HepG2 (cell line): ENCODE data around the gene PLEKHG7. TPM values are rescaled to one million over a fixed set of nuclear protein-coding genes. Genes with fewer than 3 reads are reported as not detected.

ENCODE experiments used
- ATAC-seq: fragments of 200-7000 bp; cut with Tn5 transposase; 3 replicates; pipeline ENCODE4 v1.9.1; 2020; ENCODE audit warnings: mild to moderate bottlenecking, moderate library complexity
- BruUV-seq: library from RNA; stranded (reverse); fragments of 400-500 nt; replicated peaks from 2 replicates; lab custom pipeline; 2021; lab: Mats Ljungman, UMichigan
- CTCF ChIA-PET: fragments of 300-600 bp; formaldehyde crosslinking; extraction: SDS; loops from one replicate; lab custom pipeline; 2021; ENCODE audit warnings: low total read pairs, inconsistent platforms, low intra/inter-chr PET ratio; lab: Yijun Ruan, JAX
- POLR2A ChIA-PET: fragments of 350-600 bp; sonication (Branson Sonifier 250); formaldehyde crosslinking; loops from one replicate; lab custom pipeline; 2020; ENCODE audit warnings: antibody characterized with exemption, inconsistent platforms; lab: Yijun Ruan, JAX
- DNase-seq: peaks from one replicate; pipeline ENCODE4 v3.0.0-alpha.2; 2015; ENCODE audit warnings: low spot score
- FAIRE-seq: peaks from 3 replicates; lab custom pipeline; 2011; peaks lifted over from hg19 to GRCh38; lab: Jason Lieb, UNC
- H2AFZ ChIP-seq: one replicate; pipeline ENCODE4 v1.6.1; 2011; ENCODE audit warnings: low read length, inconsistent platforms
- H3K27ac ChIP-seq: fragments of 300-600 bp; 3 replicates; pipeline ENCODE4 v1.8.0; 2011; ENCODE audit warnings: mixed run types, mild to moderate bottlenecking, mixed read lengths, low read length, inconsistent platforms; ENCODE audit not compliant: insufficient read depth; ENCODE audit errors: extremely low read length
- H3K27me3 ChIP-seq, 2 experiments: fragments of 200-600 bp in 1 of 2; 2 replicates in 1 of 2; 3 replicates in 1 of 2; pipeline versions ENCODE4 v1.6.0 to v1.8.0; 2011; ENCODE audit warnings: low read length in 2 of 2, mild to moderate bottlenecking in 2 of 2, moderate library complexity in 2 of 2, inconsistent platforms in 1 of 2; ENCODE audit not compliant: insufficient read depth in 2 of 2, control insufficient read depth in 1 of 2
- H3K36me3 ChIP-seq, 2 experiments: fragments of 200-600 bp in 1 of 2; replicated peaks in 1 of 2; 2 replicates in 1 of 2; 3 replicates in 1 of 2; pipeline versions ENCODE4 v1.5.1 to v1.8.0; 2011; ENCODE audit warnings: low read length in 2 of 2, inconsistent platforms in 1 of 2; ENCODE audit not compliant: insufficient read depth in 2 of 2, control insufficient read depth in 1 of 2
- H3K4me1 ChIP-seq: 2 replicates; pipeline ENCODE4 v1.5.1; 2012; ENCODE audit warnings: low read length, inconsistent platforms; ENCODE audit not compliant: insufficient read depth
- H3K4me2 ChIP-seq: 2 replicates; pipeline ENCODE4 v1.6.0; 2011; ENCODE audit warnings: low read depth, low read length, inconsistent platforms
- H3K4me3 ChIP-seq, 3 experiments: fragments of 200-600 bp in 1 of 3; sonication (generic), shearing (Covaris generic) in 1 of 3; replicated peaks in 1 of 3; 2 replicates each; pipeline ENCODE4 v1.5.1; 2011 to 2016; ENCODE audit warnings: low read length in 3 of 3, inconsistent platforms in 2 of 3, low read depth in 2 of 3, mild to moderate bottlenecking in 2 of 3, control low read depth in 1 of 3, mixed read lengths in 1 of 3; ENCODE audit not compliant: insufficient read depth in 1 of 3
- H3K79me2 ChIP-seq: one replicate; pipeline ENCODE4 v1.6.1; 2011; ENCODE audit warnings: low read length, inconsistent platforms; ENCODE audit not compliant: insufficient read depth
- H3K9ac ChIP-seq: 2 replicates; pipeline ENCODE4 v1.6.0; 2011; ENCODE audit warnings: mild to moderate bottlenecking, low read depth, low read length, inconsistent platforms; ENCODE audit not compliant: insufficient read depth
- H3K9me3 ChIP-seq: 2 replicates; pipeline ENCODE4 v1.5.1; 2012; ENCODE audit warnings: mild to moderate bottlenecking, low read length
- H4K20me1 ChIP-seq: 2 replicates; pipeline ENCODE4 v1.6.0; 2011; ENCODE audit warnings: inconsistent platforms, mild to moderate bottlenecking, low read length, moderate library complexity; ENCODE audit not compliant: insufficient read depth
- AHR ChIP-seq: IDR thresholded peaks from 2 replicates; pipeline ENCODE4 v1.6.1; 2018; ENCODE audit warnings: missing genetic modification reagents, missing compliant biosample characterization
- CC2D1A ChIP-seq: sonication (generic); formaldehyde crosslinking; IDR thresholded peaks from 2 replicates; pipeline ENCODE4 v1.8.1; 2023; ENCODE audit warnings: mild to moderate bottlenecking, missing genetic modification reagents
- JUNB ChIP-seq: sonication (generic); formaldehyde crosslinking; IDR thresholded peaks from 2 replicates; pipeline ENCODE4 v1.8.0; 2022; ENCODE audit warnings: missing genetic modification reagents, mild to moderate bottlenecking, borderline replicate concordance
- NFIC ChIP-seq: IDR thresholded peaks from 2 replicates; pipeline ENCODE4 v1.6.1; 2012; ENCODE audit warnings: mild to moderate bottlenecking, low read length, inconsistent platforms
- NR1H2 ChIP-seq: sonication (generic); formaldehyde crosslinking; IDR thresholded peaks from 2 replicates; pipeline ENCODE4 v1.8.1; 2022; ENCODE audit warnings: low read depth, missing genetic modification reagents, borderline replicate concordance
- PRMT3 ChIP-seq: sonication (generic); formaldehyde crosslinking; IDR thresholded peaks from 2 replicates; pipeline ENCODE4 v1.8.1; 2022; ENCODE audit warnings: low read depth, mild to moderate bottlenecking, moderate library complexity, missing genetic modification reagents, borderline replicate concordance
- SRF ChIP-seq: IDR thresholded peaks from 2 replicates; pipeline ENCODE4 v1.6.1; 2011; ENCODE audit warnings: mild to moderate bottlenecking, low read depth, low read length, moderate library complexity
- ZMYM3 ChIP-seq: sonication (generic); formaldehyde crosslinking; IDR thresholded peaks from 2 replicates; pipeline ENCODE4 v1.5.1; 2020; ENCODE audit warnings: mild to moderate bottlenecking, missing genetic modification reagents
- ZNF567 ChIP-seq: sonication (generic); formaldehyde crosslinking; IDR thresholded peaks from 2 replicates; pipeline ENCODE4 v1.8.1; 2023; ENCODE audit warnings: mild to moderate bottlenecking, missing genetic modification reagents, borderline replicate concordance
- ZNF746 ChIP-seq: sonication (generic); formaldehyde crosslinking; IDR thresholded peaks from 2 replicates; pipeline ENCODE4 v1.8.0; 2022; ENCODE audit warnings: mild to moderate bottlenecking, missing genetic modification reagents
- WGBS: methylation state at CpG from one replicate; pipeline ENCODE4 v1.1.6; 2017; ENCODE audit warnings: low lambda C conversion rate; 5-methylcytosine and 5-hydroxymethylcytosine counted together
- in situ Hi-C: cut with HindIII; loops from 2 replicates; pipeline ENCODE4 v1.10.0; 2017; ENCODE audit warnings: low pct_unique_long_range_greater_than_20kb; ENCODE audit not compliant: extremely low pct_ligation_motif_present
- intact Hi-C: fragments of 100-400 bp; cut with micrococcal nuclease; formaldehyde crosslinking; loops from one replicate; pipeline ENCODE4 v1.10.0; 2022; ENCODE audit not compliant: unreplicated experiment
- polyA plus RNA-seq, 8 experiments: library from polyadenylated mRNA; depleted of rRNA in 3 of 8; stranded (reverse) in 7 of 8; unstranded in 1 of 8; fragments of >200 nt; fragmentation: Illumina TruSeq in 4 of 8; extraction: Trizol in 4 of 8; gene quantifications; 2 replicates each; pipeline versions ENCODE4 v1.2.1 to v1.2.3, GENCODE V29; 2011 to 2016; ENCODE audit warnings: low read depth in 4 of 8, missing spikeins in 1 of 8, mixed read lengths in 1 of 8; ENCODE audit not compliant: insufficient read depth in 1 of 8
- total RNA-seq, 5 experiments: library from RNA; depleted of rRNA; stranded (reverse); fragments of >200 nt; fragmentation: Illumina TruSeq; extraction: Trizol; gene quantifications; 2 replicates each; pipeline ENCODE4 v1.2.3, GENCODE V29; 2016; ENCODE audit warnings: low read depth in 1 of 5
- TF ChIP-seq, protein P1 (sequence below): sonication (generic); formaldehyde crosslinking; IDR thresholded peaks from 2 replicates; pipeline ENCODE4 v1.9.0; 2022; ENCODE audit warnings: missing genetic modification reagents, mild to moderate bottlenecking, borderline replicate concordance
- TF ChIP-seq, protein P2 (sequence below): sonication (generic); formaldehyde crosslinking; IDR thresholded peaks from 2 replicates; pipeline ENCODE4 v1.5.1; 2020; ENCODE audit warnings: missing genetic modification reagents, mild to moderate bottlenecking, borderline replicate concordance
- TF ChIP-seq, protein P3 (sequence below): sonication (generic); formaldehyde crosslinking; conservative IDR thresholded peaks from 2 replicates; pipeline ENCODE4 v1.4.0; 2020; ENCODE audit warnings: mild to moderate bottlenecking, missing genetic modification reagents, moderate library complexity
- TF ChIP-seq, protein P4 (sequence below): sonication (generic); formaldehyde crosslinking; IDR thresholded peaks from 2 replicates; pipeline ENCODE4 v1.5.0; 2020; ENCODE audit warnings: missing genetic modification reagents, mild to moderate bottlenecking, borderline replicate concordance
- TF ChIP-seq, protein P5 (sequence below): fragments of 450-650 bp; IDR thresholded peaks from 2 replicates; pipeline ENCODE4 v1.6.1; 2017

The PLEKHG7 gene
- total and polyA plus RNA-seq, 2 of the 13 experiments (the other 11 are each of a cell fraction or from before 2014, with no cell fraction given): not detected

DNA sequence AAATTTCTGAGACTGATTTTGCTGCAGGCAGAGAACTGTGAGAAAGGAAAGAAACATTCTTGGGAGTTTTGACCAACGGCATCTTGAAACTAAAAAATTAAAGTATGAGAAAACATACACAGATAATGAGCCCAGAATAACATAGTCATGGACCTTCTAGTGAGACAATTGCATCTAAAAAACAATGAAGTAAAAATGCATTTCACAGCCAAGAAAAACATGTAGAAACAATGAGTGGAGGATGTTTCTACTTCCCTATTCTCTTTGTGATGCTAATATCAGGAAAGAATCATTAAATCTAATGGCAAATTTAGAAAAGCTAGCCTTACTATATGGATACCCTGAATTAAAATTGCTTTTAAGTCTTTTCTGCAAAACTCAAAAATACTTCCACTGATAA, 12.2 kb upstream of the PLEKHG7 start:
- no peaks in the 10 kb centered on the region for H3K79me2 ChIP-seq
- no peak overlapping the region for H3K27ac ChIP-seq
- intact Hi-C loops (no loop called here), in situ Hi-C loops (no loop called here)
- BruUV-seq: no TSS peak
- H3K9ac ChIP-seq: no peak overlapping the region
- no peaks in the 10 kb centered on the region for H3K27me3 ChIP-seq
- DNase-seq (no peak), FAIRE-seq (no peak), ATAC-seq (no peak)
- no peak overlapping the region for H2AFZ ChIP-seq
- H4K20me1 ChIP-seq: no peaks in the 10 kb centered on the region
- no peak overlapping the region for H3K4me3 ChIP-seq
- H3K36me3 ChIP-seq: no peaks in the 10 kb centered on the region
- H3K4me2 ChIP-seq: no peak overlapping the region
- 2% methylated on average over 1 of the region's 1 CpG for WGBS
- H3K9me3 ChIP-seq: no peaks in the 10 kb centered on the region
- POLR2A ChIA-PET: no interaction called here
- CTCF ChIA-PET: no interaction called here
- no peaks in the 10 kb centered on the region for H3K4me1 ChIP-seq
- TF ChIP-seq, protein P1, sequence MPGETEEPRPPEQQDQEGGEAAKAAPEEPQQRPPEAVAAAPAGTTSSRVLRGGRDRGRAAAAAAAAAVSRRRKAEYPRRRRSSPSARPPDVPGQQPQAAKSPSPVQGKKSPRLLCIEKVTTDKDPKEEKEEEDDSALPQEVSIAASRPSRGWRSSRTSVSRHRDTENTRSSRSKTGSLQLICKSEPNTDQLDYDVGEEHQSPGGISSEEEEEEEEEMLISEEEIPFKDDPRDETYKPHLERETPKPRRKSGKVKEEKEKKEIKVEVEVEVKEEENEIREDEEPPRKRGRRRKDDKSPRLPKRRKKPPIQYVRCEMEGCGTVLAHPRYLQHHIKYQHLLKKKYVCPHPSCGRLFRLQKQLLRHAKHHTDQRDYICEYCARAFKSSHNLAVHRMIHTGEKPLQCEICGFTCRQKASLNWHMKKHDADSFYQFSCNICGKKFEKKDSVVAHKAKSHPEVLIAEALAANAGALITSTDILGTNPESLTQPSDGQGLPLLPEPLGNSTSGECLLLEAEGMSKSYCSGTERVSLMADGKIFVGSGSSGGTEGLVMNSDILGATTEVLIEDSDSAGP (CRISPR knock-in tag): no peak
- TF ChIP-seq CC2D1A (CRISPR knock-in tag) (no peak), NR1H2 (CRISPR knock-in tag) (no peak), ZNF746 (CRISPR knock-in tag) (no peak), PRMT3 (CRISPR knock-in tag) (no peak), ZNF567 (CRISPR knock-in tag) (no peak), NFIC (no peak), JUNB (no peak), SRF (no peak), AHR (CRISPR knock-in tag) (no peak), ZMYM3 (CRISPR knock-in tag) (no peak)
- TF ChIP-seq, protein P2, sequence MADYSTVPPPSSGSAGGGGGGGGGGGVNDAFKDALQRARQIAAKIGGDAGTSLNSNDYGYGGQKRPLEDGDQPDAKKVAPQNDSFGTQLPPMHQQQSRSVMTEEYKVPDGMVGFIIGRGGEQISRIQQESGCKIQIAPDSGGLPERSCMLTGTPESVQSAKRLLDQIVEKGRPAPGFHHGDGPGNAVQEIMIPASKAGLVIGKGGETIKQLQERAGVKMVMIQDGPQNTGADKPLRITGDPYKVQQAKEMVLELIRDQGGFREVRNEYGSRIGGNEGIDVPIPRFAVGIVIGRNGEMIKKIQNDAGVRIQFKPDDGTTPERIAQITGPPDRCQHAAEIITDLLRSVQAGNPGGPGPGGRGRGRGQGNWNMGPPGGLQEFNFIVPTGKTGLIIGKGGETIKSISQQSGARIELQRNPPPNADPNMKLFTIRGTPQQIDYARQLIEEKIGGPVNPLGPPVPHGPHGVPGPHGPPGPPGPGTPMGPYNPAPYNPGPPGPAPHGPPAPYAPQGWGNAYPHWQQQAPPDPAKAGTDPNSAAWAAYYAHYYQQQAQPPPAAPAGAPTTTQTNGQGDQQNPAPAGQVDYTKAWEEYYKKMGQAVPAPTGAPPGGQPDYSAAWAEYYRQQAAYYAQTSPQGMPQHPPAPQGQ (CRISPR knock-in tag): no peak
- TF ChIP-seq, protein P3, sequence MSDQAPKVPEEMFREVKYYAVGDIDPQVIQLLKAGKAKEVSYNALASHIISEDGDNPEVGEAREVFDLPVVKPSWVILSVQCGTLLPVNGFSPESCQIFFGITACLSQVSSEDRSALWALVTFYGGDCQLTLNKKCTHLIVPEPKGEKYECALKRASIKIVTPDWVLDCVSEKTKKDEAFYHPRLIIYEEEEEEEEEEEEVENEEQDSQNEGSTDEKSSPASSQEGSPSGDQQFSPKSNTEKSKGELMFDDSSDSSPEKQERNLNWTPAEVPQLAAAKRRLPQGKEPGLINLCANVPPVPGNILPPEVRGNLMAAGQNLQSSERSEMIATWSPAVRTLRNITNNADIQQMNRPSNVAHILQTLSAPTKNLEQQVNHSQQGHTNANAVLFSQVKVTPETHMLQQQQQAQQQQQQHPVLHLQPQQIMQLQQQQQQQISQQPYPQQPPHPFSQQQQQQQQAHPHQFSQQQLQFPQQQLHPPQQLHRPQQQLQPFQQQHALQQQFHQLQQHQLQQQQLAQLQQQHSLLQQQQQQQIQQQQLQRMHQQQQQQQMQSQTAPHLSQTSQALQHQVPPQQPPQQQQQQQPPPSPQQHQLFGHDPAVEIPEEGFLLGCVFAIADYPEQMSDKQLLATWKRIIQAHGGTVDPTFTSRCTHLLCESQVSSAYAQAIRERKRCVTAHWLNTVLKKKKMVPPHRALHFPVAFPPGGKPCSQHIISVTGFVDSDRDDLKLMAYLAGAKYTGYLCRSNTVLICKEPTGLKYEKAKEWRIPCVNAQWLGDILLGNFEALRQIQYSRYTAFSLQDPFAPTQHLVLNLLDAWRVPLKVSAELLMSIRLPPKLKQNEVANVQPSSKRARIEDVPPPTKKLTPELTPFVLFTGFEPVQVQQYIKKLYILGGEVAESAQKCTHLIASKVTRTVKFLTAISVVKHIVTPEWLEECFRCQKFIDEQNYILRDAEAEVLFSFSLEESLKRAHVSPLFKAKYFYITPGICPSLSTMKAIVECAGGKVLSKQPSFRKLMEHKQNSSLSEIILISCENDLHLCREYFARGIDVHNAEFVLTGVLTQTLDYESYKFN (CRISPR knock-in tag): no peak
- TF ChIP-seq, protein P4, sequence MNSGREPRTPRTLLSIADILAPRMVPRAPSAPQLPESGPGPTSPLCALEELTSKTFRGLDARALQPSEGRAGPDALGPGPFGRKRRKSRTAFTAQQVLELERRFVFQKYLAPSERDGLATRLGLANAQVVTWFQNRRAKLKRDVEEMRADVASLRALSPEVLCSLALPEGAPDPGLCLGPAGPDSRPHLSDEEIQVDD (CRISPR knock-in tag): no peak
- TF ChIP-seq, protein P5, sequence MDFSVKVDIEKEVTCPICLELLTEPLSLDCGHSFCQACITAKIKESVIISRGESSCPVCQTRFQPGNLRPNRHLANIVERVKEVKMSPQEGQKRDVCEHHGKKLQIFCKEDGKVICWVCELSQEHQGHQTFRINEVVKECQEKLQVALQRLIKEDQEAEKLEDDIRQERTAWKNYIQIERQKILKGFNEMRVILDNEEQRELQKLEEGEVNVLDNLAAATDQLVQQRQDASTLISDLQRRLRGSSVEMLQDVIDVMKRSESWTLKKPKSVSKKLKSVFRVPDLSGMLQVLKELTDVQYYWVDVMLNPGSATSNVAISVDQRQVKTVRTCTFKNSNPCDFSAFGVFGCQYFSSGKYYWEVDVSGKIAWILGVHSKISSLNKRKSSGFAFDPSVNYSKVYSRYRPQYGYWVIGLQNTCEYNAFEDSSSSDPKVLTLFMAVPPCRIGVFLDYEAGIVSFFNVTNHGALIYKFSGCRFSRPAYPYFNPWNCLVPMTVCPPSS: no peak
